GM23338 (cell line): Measurements from ENCODE around the gene DENND2C. TPM values are rescaled to one million over a fixed set of nuclear protein-coding genes. Genes with fewer than 3 reads are reported as not detected.

Experiments used
- ATAC-seq: fragments of 200-7000 bp; cut with Tn5 transposase; 3 replicates; pipeline ENCODE4 v1.9.1; 2020
- DNase-seq: peaks from one replicate; pipeline ENCODE4 v3.0.0-alpha.2; 2015; ENCODE audit warnings: low spot score
- H2AFZ ChIP-seq: fragments of 200-600 bp; sonication (generic); 2 replicates; pipeline ENCODE4 v1.8.0; 2016; ENCODE audit warnings: antibody characterized with exemption, mild to moderate bottlenecking, moderate library complexity
- H3F3A ChIP-seq: fragments of 200-600 bp; sonication (generic); replicated peaks from 2 replicates; pipeline ENCODE4 v1.8.0; 2017; ENCODE audit warnings: antibody characterized with exemption, mixed run types, low read depth
- H3K27ac ChIP-seq: fragments of 200-600 bp; sonication (generic); 2 replicates; pipeline ENCODE4 v1.6.1; 2016; ENCODE audit warnings: low read depth
- H3K27me3 ChIP-seq: fragments of 200-600 bp; sonication (generic); 2 replicates; pipeline ENCODE4 v1.8.0; 2016; ENCODE audit warnings: mild to moderate bottlenecking, mixed run types, moderate library complexity; ENCODE audit not compliant: insufficient read depth
- H3K36me3 ChIP-seq: fragments of 200-600 bp; sonication (generic); 2 replicates; pipeline ENCODE4 v1.8.0; 2016; ENCODE audit warnings: mild to moderate bottlenecking; ENCODE audit not compliant: insufficient read depth
- H3K4me1 ChIP-seq: fragments of 200-600 bp; sonication (generic); 2 replicates; pipeline ENCODE4 v1.8.0; 2016; ENCODE audit warnings: mild to moderate bottlenecking, moderate library complexity; ENCODE audit not compliant: insufficient read depth
- H3K4me2 ChIP-seq: fragments of 200-600 bp; sonication (generic); 2 replicates; pipeline ENCODE4 v1.7.1; 2017; ENCODE audit warnings: mixed run types
- H3K4me3 ChIP-seq: fragments of 200-600 bp; sonication (generic); 2 replicates; pipeline ENCODE4 v1.6.1; 2016; ENCODE audit warnings: mixed run types
- H3K79me2 ChIP-seq: fragments of 200-600 bp; sonication (generic); replicated peaks from 2 replicates; pipeline ENCODE4 v1.8.0; 2017; ENCODE audit warnings: mild to moderate bottlenecking; ENCODE audit not compliant: insufficient read depth
- H3K9me2 ChIP-seq: fragments of 200-600 bp; sonication (generic); 2 replicates; pipeline ENCODE4 v1.8.0; 2017; ENCODE audit not compliant: insufficient read depth
- H4K20me1 ChIP-seq: fragments of 200-600 bp; sonication (generic); replicated peaks from 2 replicates; pipeline ENCODE4 v1.8.0; 2017; ENCODE audit warnings: mild to moderate bottlenecking; ENCODE audit not compliant: insufficient read depth
- H3K27ac Mint-ChIP-seq: 2 replicates; pipeline ENCODE4 v1.8.0; 2020; ENCODE audit warnings: inconsistent platforms, mild to moderate bottlenecking, moderate library complexity, mixed read lengths
- H3K27me3 Mint-ChIP-seq: 3 replicates; pipeline ENCODE4 v1.8.0; 2022; ENCODE audit warnings: low read depth, mild to moderate bottlenecking, moderate library complexity, mixed read lengths, inconsistent platforms; ENCODE audit not compliant: insufficient read depth, poor library complexity
- H3K36me3 Mint-ChIP-seq: 3 replicates; pipeline ENCODE4 v1.8.0; 2021; ENCODE audit warnings: low read depth, mild to moderate bottlenecking, inconsistent platforms, moderate library complexity, mixed read lengths
- H3K4me1 Mint-ChIP-seq: 3 replicates; pipeline ENCODE4 v1.8.0; 2020; ENCODE audit warnings: mild to moderate bottlenecking, inconsistent platforms, mixed read lengths
- H3K4me3 Mint-ChIP-seq: 3 replicates; pipeline ENCODE4 v1.8.0; 2021; ENCODE audit warnings: moderate library complexity, mild to moderate bottlenecking, inconsistent platforms, mixed read lengths
- H3K9me3 Mint-ChIP-seq: 3 replicates; pipeline ENCODE4 v1.8.0; 2020; ENCODE audit warnings: moderate library complexity, mild to moderate bottlenecking, inconsistent platforms, mixed read lengths
- CREB1 ChIP-seq: fragments of 250-450 bp; sonication (Bioruptor Pico); IDR thresholded peaks from 2 replicates; pipeline ENCODE4 v1.5.0; 2020; ENCODE audit warnings: low read depth, mild to moderate bottlenecking, moderate library complexity
- EZH2 ChIP-seq: fragments of 200-600 bp; sonication (generic); IDR thresholded peaks from one replicate; pipeline ENCODE4 v1.8.0; 2017; ENCODE audit warnings: antibody characterized with exemption, mild to moderate bottlenecking, low read depth; ENCODE audit not compliant: unreplicated experiment
- EZH2phosphoT487 ChIP-seq: fragments of 200-600 bp; sonication (generic); IDR thresholded peaks from one replicate; pipeline ENCODE4 v1.8.1; 2018; ENCODE audit warnings: antibody characterized with exemption; ENCODE audit not compliant: unreplicated experiment
- NANOG ChIP-seq: IDR thresholded peaks from 2 replicates; pipeline ENCODE4 v1.6.1; 2016; ENCODE audit warnings: antibody characterized with exemption, borderline replicate concordance
- POLR2AphosphoS5 ChIP-seq: IDR thresholded peaks from 2 replicates; pipeline ENCODE4 v1.6.1; 2016; ENCODE audit warnings: antibody characterized with exemption, low read depth
- STAT1 ChIP-seq: IDR thresholded peaks from one replicate; pipeline ENCODE4 v1.6.1; 2016; ENCODE audit warnings: antibody characterized with exemption; ENCODE audit not compliant: unreplicated experiment
- ZNF114 ChIP-seq: fragments of 250-450 bp; sonication (Bioruptor Pico); IDR thresholded peaks from 2 replicates; pipeline ENCODE4 v1.5.0; 2020; ENCODE audit warnings: mild to moderate bottlenecking, moderate library complexity
- ZNF331 ChIP-seq: fragments of 250-450 bp; sonication (Bioruptor Pico); IDR thresholded peaks from 2 replicates; pipeline ENCODE4 v1.5.0; 2020; ENCODE audit warnings: low read depth, mild to moderate bottlenecking, moderate library complexity
- polyA plus RNA-seq: library from polyadenylated mRNA; unstranded; fragments of >200 nt; fragmentation: Nextera tagmentation; extraction: Ambion mirVana; gene quantifications from 2 replicates; pipeline ENCODE4 v1.2.1, GENCODE V29; 2016
- total RNA-seq: library from RNA; depleted of rRNA; stranded (reverse); fragments of >200 nt; shearing (Covaris generic); gene quantifications from 2 replicates; pipeline ENCODE4 v1.2.3, GENCODE V29; 2014
- TF ChIP-seq, protein P1 (sequence below), 2 experiments: fragments of 200-600 bp in 1 of 2; sonication (generic) in 1 of 2; conservative IDR thresholded peaks; 2 replicates each; pipeline versions ENCODE4 v1.5.1 to v1.6.1; 2016 to 2017; ENCODE audit warnings: antibody characterized with exemption in 2 of 2, low read depth in 2 of 2, mild to moderate bottlenecking in 2 of 2, moderate library complexity in 1 of 2
- TF ChIP-seq, protein P2 (sequence below): IDR thresholded peaks from one replicate; pipeline ENCODE4 v1.6.1; 2018; ENCODE audit warnings: antibody characterized with exemption; ENCODE audit not compliant: unreplicated experiment
- TF ChIP-seq, protein P3 (sequence below): fragments of 250-450 bp; sonication (Bioruptor Pico); IDR thresholded peaks from 2 replicates; pipeline ENCODE4 v1.5.0; 2020; ENCODE audit warnings: mild to moderate bottlenecking, moderate library complexity

Gene DENND2C
- total and polyA plus RNA-seq, 2 experiments from 2014 or later, result 4.1 to 7.0 TPM

DNA sequence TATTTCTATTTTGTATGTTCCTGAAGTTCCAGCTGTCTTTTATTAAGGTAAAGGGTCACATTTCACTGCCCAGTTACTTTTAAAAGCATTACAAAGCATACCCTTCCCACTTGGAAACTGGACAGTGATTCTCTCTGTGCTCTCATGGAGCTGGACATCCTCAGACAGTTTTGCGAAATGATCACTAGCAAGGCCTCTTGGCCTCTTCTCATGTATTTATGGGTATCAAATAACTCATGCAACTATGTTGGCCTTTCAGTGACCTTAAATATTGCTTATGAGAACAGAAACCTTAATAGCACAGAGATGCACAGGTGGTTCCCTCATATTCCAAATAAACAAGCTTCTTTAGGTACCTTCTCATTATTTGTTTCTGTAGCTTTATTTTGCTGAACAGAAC is 33.4 kb upstream of the DENND2C start (continued):
- TF ChIP-seq, protein P1, sequence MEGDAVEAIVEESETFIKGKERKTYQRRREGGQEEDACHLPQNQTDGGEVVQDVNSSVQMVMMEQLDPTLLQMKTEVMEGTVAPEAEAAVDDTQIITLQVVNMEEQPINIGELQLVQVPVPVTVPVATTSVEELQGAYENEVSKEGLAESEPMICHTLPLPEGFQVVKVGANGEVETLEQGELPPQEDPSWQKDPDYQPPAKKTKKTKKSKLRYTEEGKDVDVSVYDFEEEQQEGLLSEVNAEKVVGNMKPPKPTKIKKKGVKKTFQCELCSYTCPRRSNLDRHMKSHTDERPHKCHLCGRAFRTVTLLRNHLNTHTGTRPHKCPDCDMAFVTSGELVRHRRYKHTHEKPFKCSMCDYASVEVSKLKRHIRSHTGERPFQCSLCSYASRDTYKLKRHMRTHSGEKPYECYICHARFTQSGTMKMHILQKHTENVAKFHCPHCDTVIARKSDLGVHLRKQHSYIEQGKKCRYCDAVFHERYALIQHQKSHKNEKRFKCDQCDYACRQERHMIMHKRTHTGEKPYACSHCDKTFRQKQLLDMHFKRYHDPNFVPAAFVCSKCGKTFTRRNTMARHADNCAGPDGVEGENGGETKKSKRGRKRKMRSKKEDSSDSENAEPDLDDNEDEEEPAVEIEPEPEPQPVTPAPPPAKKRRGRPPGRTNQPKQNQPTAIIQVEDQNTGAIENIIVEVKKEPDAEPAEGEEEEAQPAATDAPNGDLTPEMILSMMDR (conservative IDR thresholded peaks at IDR 0.05; ENCODE audit: low read depth in 2 of 2), result no peak
- TF ChIP-seq CREB1 (CRISPR knock-in tag) (no peak), EZH2 (no peak), STAT1 (no peak), ZNF114 (no peak), EZH2phosphoT487 (no peak), POLR2AphosphoS5 (no peak), ZNF331 (CRISPR knock-in tag) (no peak), NANOG (no peak)
- TF ChIP-seq, protein P2, sequence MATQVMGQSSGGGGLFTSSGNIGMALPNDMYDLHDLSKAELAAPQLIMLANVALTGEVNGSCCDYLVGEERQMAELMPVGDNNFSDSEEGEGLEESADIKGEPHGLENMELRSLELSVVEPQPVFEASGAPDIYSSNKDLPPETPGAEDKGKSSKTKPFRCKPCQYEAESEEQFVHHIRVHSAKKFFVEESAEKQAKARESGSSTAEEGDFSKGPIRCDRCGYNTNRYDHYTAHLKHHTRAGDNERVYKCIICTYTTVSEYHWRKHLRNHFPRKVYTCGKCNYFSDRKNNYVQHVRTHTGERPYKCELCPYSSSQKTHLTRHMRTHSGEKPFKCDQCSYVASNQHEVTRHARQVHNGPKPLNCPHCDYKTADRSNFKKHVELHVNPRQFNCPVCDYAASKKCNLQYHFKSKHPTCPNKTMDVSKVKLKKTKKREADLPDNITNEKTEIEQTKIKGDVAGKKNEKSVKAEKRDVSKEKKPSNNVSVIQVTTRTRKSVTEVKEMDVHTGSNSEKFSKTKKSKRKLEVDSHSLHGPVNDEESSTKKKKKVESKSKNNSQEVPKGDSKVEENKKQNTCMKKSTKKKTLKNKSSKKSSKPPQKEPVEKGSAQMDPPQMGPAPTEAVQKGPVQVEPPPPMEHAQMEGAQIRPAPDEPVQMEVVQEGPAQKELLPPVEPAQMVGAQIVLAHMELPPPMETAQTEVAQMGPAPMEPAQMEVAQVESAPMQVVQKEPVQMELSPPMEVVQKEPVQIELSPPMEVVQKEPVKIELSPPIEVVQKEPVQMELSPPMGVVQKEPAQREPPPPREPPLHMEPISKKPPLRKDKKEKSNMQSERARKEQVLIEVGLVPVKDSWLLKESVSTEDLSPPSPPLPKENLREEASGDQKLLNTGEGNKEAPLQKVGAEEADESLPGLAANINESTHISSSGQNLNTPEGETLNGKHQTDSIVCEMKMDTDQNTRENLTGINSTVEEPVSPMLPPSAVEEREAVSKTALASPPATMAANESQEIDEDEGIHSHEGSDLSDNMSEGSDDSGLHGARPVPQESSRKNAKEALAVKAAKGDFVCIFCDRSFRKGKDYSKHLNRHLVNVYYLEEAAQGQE, result no peak

DNA sequence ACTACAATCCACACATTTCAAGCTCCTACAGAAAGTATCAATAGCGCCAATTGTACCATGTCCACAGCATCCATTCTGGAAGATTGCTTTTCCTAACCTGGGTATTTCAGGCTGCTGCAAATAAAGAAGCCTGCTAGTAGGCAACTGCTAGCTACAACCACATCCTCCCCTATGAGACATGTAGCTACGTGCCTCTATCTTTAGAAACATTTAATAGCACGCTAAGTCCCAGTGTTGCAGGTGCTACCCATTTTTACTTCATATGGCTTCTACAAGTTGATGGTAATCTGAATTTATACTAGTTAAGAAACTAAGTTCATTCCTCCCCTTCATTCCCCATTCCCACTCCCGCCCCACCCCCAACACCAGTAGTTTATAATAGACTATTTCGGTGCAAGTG is 32.9 kb upstream of the DENND2C start:
- H3K4me2 ChIP-seq, result no peak overlapping the region
- no peak overlapping the region for H2AFZ ChIP-seq
- no peaks in the 10 kb centered on the region for H3K79me2 ChIP-seq
- H3K4me3 Mint-ChIP-seq, result no peak overlapping the region
- no peaks in the 10 kb centered on the region for H3K9me3 Mint-ChIP-seq
- H3K4me1 ChIP-seq, result no peaks in the 10 kb centered on the region
- DNase-seq (no peak), ATAC-seq (no peak)
- peaks cover 12% of the 10 kb centered on the region for H3K36me3 Mint-ChIP-seq
- no peaks in the 10 kb centered on the region for H3F3A ChIP-seq
- H3K4me1 Mint-ChIP-seq, result no peaks in the 10 kb centered on the region
- no peak overlapping the region for H3K27ac ChIP-seq
- H3K36me3 ChIP-seq, result peaks cover 11% of the 10 kb centered on the region
- H3K27ac Mint-ChIP-seq, result no peak overlapping the region
- no peaks in the 10 kb centered on the region for H3K27me3 ChIP-seq
- H3K9me2 ChIP-seq, result no peaks in the 10 kb centered on the region
- peaks cover 2% of the 10 kb centered on the region for H3K27me3 Mint-ChIP-seq
- no peak overlapping the region for H3K4me3 ChIP-seq
- H4K20me1 ChIP-seq, result no peaks in the 10 kb centered on the region
- TF ChIP-seq EZH2, result no peak
- no peak for TF ChIP-seq ZNF114
- TF ChIP-seq CREB1 (CRISPR knock-in tag), result no peak
- TF ChIP-seq, protein P3, sequence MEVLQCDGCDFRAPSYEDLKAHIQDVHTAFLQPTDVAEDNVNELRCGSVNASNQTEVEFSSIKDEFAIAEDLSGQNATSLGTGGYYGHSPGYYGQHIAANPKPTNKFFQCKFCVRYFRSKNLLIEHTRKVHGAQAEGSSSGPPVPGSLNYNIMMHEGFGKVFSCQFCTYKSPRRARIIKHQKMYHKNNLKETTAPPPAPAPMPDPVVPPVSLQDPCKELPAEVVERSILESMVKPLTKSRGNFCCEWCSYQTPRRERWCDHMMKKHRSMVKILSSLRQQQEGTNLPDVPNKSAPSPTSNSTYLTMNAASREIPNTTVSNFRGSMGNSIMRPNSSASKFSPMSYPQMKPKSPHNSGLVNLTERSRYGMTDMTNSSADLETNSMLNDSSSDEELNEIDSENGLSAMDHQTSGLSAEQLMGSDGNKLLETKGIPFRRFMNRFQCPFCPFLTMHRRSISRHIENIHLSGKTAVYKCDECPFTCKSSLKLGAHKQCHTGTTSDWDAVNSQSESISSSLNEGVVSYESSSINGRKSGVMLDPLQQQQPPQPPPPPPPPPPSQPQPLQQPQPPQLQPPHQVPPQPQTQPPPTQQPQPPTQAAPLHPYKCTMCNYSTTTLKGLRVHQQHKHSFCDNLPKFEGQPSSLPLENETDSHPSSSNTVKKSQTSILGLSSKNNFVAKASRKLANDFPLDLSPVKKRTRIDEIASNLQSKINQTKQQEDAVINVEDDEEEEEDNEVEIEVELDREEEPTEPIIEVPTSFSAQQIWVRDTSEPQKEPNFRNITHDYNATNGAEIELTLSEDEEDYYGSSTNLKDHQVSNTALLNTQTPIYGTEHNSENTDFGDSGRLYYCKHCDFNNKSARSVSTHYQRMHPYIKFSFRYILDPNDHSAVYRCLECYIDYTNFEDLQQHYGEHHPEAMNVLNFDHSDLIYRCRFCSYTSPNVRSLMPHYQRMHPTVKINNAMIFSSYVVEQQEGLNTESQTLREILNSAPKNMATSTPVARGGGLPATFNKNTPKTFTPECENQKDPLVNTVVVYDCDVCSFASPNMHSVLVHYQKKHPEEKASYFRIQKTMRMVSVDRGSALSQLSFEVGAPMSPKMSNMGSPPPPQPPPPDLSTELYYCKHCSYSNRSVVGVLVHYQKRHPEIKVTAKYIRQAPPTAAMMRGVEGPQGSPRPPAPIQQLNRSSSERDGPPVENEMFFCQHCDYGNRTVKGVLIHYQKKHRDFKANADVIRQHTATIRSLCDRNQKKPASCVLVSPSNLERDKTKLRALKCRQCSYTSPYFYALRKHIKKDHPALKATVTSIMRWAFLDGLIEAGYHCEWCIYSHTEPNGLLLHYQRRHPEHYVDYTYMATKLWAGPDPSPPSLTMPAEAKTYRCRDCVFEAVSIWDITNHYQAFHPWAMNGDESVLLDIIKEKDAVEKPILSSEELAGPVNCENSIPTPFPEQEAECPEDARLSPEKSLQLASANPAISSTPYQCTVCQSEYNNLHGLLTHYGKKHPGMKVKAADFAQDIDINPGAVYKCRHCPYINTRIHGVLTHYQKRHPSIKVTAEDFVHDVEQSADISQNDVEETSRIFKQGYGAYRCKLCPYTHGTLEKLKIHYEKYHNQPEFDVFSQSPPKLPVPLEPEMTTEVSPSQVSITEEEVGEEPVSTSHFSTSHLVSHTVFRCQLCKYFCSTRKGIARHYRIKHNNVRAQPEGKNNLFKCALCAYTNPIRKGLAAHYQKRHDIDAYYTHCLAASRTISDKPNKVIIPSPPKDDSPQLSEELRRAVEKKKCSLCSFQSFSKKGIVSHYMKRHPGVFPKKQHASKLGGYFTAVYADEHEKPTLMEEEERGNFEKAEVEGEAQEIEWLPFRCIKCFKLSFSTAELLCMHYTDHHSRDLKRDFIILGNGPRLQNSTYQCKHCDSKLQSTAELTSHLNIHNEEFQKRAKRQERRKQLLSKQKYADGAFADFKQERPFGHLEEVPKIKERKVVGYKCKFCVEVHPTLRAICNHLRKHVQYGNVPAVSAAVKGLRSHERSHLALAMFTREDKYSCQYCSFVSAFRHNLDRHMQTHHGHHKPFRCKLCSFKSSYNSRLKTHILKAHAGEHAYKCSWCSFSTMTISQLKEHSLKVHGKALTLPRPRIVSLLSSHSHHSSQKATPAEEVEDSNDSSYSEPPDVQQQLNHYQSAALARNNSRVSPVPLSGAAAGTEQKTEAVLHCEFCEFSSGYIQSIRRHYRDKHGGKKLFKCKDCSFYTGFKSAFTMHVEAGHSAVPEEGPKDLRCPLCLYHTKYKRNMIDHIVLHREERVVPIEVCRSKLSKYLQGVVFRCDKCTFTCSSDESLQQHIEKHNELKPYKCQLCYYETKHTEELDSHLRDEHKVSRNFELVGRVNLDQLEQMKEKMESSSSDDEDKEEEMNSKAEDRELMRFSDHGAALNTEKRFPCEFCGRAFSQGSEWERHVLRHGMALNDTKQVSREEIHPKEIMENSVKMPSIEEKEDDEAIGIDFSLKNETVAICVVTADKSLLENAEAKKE (CRISPR knock-in tag), result no peak
- TF ChIP-seq NANOG, result no peak
